HG02981 (cell line): ENCODE results near the gene GLB1L2.

Source experiments
- ATAC-seq: cut with Tn5 transposase; IDR thresholded peaks from one replicate; pipeline ENCODE4 v1.9.1; 2021; ENCODE audit warnings: mild to moderate bottlenecking, moderate library complexity; ENCODE audit not compliant: unreplicated experiment

GLB1L2 gene

GRCh38 chr11:134417871-134418840 lies 86.4 kb downstream of the GLB1L2 start:
- no peak for ATAC-seq

- ATAC-seq = no peak
Measured at GRCh38 chr11:134423106-134423505, 91.3 kb downstream of the GLB1L2 start.

DNA sequence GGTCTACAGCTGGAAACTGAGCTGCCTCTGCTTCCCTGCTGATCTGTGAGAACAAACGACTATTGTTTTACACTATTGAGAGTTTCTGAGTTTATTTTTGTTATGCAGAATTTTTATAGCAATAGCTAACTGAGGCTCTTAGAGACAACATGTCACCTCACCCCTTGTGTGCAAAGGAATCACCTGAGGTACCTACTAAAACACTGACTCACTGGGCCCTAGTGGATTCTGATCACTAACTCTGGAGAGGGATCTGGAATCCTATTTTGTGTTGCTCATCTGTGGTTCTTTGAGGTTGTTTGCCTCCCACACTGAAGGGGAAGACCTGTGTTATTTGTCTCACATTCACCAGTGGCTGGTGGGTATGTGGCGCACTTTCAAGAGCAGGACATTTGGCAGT lies 93.6 kb downstream of the GLB1L2 start:
- no peak for ATAC-seq
